ENCODE data around the gene FAM118B.

DNA sequence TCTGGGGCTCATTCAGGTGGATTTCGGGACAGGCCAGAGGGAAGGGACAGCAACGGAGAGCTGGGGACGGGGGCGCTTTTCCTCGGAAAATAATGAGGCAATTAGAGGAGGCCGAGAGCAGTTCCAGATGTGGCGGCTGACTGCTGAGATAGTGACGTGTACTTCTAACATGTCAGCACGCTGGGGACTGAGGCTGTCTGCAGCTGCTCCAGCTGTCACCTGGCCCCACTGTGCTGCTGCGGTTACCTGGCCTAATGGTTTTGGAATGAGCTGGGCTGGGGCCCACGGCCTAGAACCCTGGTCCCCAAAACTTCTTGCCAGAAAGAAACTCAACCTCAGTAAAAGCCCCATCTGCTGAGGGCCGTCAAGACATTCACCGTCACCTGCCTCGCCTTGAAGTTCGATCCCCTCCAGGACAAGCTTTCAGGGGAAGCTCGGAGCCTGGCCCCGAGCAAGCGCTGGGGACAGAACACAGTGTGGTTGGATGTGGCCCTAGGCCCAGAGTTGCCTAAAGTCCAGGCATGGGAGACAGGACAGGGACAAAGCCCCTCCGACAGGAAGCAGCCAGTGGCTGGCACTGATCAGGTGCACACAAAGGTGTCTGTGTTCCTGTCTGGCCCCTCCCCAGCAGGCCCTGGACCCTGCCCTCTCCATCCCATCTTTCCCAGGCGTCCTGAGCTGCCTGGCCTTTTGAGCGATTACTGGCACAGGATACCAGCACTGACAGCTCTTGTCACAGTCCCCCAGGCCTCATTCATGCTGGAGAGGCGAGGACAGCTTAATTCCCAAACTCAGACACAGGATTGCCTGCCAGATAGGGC, 22.3 kb upstream of the FAM118B start:
- TF ChIP-seq EZH2 (IDR thresholded peaks at IDR 0.05; ENCODE audit: low read length, missing control alignments) = no peak
- TF ChIP-seq, protein P1, sequence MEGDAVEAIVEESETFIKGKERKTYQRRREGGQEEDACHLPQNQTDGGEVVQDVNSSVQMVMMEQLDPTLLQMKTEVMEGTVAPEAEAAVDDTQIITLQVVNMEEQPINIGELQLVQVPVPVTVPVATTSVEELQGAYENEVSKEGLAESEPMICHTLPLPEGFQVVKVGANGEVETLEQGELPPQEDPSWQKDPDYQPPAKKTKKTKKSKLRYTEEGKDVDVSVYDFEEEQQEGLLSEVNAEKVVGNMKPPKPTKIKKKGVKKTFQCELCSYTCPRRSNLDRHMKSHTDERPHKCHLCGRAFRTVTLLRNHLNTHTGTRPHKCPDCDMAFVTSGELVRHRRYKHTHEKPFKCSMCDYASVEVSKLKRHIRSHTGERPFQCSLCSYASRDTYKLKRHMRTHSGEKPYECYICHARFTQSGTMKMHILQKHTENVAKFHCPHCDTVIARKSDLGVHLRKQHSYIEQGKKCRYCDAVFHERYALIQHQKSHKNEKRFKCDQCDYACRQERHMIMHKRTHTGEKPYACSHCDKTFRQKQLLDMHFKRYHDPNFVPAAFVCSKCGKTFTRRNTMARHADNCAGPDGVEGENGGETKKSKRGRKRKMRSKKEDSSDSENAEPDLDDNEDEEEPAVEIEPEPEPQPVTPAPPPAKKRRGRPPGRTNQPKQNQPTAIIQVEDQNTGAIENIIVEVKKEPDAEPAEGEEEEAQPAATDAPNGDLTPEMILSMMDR (conservative IDR thresholded peaks at IDR 0.05 in 1 of 2, IDR thresholded peaks at IDR 0.05 in 1 of 2; ENCODE audit: low read depth in 1 of 2, low read length in 2 of 2) = no peak
